Mononuclear cell (primary cell): Measurements from ENCODE around the gene DLGAP4. TPM values are rescaled to one million over a fixed set of nuclear protein-coding genes. Genes with fewer than 3 reads are reported as not detected.

Experiments
- H3K27me3 ChIP-seq: 2 replicates; pipeline ENCODE4 v1.6.0; 2011; ENCODE audit warnings: low read length, control low read depth; ENCODE audit not compliant: insufficient read depth
- H3K4me1 ChIP-seq: 2 replicates; pipeline ENCODE4 v1.5.1; 2011; ENCODE audit warnings: mild to moderate bottlenecking, low read length, control low read depth; ENCODE audit not compliant: insufficient read depth
- H3K4me3 ChIP-seq: 2 replicates; pipeline ENCODE4 v1.5.1; 2011; ENCODE audit warnings: mild to moderate bottlenecking, low read length, moderate library complexity
- H3K9me3 ChIP-seq: 2 replicates; pipeline ENCODE4 v1.5.1; 2011; ENCODE audit warnings: low read depth, mild to moderate bottlenecking, control low read depth, low read length
- total RNA-seq: library from RNA; depleted of rRNA; stranded (reverse); fragments of >200 nt; gene quantifications from one replicate; pipeline ENCODE4 v1.2.3, GENCODE V29; 2012

DLGAP4 gene
- total RNA-seq, 1 donor, result 10.5 TPM

DNA sequence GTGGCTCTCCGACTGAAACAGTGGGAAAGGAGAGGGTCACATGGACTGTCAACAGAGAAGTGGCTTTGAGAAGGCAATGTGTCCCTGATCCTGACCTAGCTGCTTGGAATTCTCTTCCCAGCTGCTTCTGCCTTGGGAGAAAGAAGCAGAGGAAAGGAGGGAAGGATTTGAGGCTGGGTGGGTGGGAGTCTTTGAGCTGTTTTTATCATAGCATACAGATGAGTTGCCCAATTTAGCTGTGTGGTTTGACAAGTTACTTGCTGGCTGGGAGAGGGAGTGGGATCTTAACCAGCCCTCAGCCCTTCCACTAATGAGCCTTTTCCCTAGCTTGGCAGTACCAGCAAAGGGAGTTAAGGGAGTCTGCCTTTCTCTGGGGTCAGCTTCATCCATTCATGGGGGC lies 184.1 kb downstream of the DLGAP4 start:
- Histone ChIP-seq H3K27me3 (no peaks in the 10 kb centered on the region), H3K4me1 (peaks cover 35% of the 10 kb centered on the region), H3K4me3 (no peak overlapping the region), H3K9me3 (no peaks in the 10 kb centered on the region)

DNA sequence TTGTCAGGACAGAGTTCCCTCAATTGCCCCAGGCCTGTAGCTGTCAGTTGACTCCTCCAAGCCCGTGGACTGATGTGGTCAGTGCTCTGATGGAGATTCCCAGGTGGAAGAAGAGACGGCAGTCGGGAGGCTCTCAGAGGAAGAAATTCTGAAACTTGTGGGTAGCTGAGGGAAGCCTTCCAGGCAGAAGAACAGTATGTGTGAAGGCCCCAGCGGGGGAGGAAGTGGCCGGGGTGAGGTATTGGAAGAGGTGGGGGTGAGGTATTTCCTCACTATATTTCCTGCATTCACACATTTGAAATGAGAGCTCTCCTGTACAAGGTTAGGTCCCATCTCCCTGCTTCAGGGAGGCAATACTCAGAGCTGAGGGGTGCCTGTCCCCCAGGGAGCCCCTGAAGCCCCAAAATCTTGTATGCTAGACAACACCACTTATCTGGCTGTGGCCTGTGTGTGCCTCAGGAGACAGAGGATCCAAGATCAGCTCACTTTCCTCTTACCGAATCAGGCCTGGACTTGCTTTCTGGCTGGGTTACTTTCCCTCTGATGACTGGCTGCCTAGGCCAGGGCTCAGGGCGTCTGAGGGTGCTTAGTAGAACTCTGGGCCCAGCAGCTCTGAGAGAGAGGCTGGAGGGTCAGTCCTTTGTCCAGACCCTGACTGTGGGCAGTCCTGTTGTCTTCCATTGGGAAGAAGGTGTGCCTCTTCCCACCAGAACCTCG lies 185.9 kb downstream of the DLGAP4 start:
- Histone ChIP-seq H3K9me3 (no peaks in the 10 kb centered on the region), H3K27me3 (no peaks in the 10 kb centered on the region), H3K4me3 (no peak overlapping the region), H3K4me1 (peaks cover 35% of the 10 kb centered on the region)

DNA sequence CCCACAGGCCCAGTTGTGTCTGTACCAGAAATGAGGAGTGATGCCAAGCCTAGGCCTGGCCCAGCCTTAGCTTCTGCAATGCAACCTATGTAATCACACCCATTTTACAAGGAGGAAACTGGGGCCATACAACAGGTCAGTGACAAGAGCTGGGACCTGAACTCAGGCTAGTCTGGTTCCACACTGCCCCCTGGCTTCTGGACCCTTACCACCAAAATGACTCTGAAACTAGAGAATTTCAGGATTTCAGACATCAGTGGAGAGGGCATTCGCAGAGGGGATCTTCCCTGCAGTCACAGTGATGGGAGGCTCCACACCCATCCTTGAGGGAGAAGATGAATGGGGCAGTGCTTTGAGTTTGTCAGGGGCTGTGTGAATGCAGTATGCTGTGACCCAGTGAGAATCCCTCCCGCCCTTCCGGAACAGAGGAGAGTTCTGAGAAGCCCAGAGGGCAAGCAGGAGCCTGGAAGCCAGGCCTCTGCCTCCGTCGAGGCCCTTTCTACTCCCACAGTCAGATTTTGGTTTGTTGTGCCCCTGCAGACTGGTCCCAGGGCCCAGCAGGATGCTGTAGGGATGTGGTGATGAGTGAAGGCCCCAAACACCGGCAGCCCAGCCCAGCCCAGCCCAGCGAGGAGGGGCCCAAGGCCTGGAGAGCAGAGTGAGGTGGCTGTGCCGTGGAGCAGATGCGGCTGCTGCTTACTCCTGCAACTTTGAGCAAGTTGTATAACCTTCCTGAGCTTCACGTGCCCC lies 187.1 kb downstream of the DLGAP4 start:
- Histone ChIP-seq H3K4me1 (peaks cover 35% of the 10 kb centered on the region), H3K4me3 (no peak overlapping the region), H3K9me3 (no peaks in the 10 kb centered on the region), H3K27me3 (no peaks in the 10 kb centered on the region)

DNA sequence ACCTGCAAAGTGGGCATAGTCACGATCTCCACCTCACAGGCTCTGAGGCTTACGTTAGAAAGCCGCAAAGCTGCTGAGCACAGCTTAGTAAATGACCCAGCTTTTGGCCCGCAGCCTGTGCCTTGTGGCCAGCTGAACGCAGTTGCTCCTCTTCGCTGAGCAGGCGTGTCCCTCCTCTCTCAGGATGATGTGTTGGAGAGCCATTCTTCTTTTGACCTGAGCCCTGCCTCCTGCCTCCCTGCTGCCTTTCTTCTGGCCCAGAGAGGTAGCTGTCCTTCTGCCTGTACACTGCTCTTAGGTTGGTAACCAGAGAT lies 187.6 kb downstream of the DLGAP4 start:
- Histone ChIP-seq H3K4me3 (no peak overlapping the region), H3K27me3 (no peaks in the 10 kb centered on the region), H3K4me1 (peaks cover 35% of the 10 kb centered on the region), H3K9me3 (no peaks in the 10 kb centered on the region)

DNA sequence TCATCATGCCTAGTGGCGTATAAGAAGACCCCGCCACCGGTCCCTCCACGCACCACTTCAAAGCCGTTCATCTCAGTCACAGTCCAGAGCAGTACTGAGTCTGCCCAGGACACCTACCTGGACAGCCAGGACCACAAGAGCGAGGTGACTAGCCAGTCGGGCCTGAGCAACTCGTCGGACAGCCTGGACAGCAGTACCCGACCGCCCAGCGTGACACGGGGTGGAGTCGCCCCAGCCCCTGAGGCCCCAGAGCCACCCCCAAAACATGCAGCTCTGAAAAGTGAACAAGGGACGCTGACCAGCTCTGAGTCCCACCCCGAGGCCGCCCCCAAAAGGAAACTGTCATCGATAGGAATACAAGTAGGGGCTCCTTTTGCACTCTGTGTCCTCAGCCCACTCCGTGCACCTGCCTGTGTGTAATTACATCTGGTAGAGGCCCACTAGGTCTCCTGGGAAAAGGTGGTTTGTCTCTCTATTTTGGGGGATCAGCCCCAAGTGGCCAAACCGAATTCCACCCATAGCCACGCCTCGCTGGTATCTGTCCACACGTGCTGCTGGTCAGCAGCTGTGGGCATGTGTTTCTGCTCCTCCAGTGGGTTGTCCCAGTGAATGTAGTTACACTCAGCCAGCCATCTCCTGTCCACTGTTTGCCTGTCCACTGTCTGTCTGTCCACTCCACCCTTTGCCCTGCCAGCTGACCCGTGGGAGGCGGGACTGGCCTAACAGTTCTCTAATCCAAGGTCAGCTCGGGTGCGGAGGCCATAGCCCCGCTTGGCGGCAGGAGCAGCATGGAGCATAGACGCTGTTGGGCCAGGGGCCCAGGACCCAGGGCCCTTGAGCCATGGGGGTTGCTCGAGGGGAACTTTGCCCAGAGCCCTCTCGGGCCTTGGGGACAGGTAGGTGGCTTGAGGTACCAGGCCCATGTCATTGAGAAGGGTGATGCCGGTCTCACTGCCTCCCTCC lies 190.8 kb downstream of the DLGAP4 start:
- Histone ChIP-seq H3K27me3 (no peaks in the 10 kb centered on the region), H3K4me3 (no peak overlapping the region), H3K4me1 (peaks cover 15% of the 10 kb centered on the region), H3K9me3 (no peaks in the 10 kb centered on the region)

DNA sequence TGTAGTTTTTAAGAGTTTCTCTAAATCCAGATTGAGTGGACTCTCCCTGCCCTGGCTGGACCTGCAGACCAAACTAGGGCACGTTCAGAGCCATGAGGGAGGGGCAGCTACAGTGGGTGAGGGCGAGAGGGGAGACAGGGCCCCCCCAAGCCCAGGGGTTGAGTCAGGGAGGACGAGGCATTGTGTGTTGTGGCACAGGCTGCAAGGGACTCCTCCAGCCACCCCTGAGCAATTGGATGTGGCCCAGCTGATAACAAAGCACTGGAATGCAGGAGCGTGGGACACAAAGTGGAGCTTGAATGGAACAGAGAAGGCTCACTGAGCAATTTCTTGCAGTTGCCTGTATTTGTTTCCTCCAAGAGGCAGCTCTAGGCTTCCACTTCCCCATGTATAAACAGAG lies 191.7 kb downstream of the DLGAP4 start:
- no peak overlapping the region for H3K4me3 ChIP-seq
- H3K4me1 ChIP-seq, result peaks cover 6% of the 10 kb centered on the region
- H3K27me3 ChIP-seq, result no peaks in the 10 kb centered on the region
- H3K9me3 ChIP-seq, result no peaks in the 10 kb centered on the region

DNA sequence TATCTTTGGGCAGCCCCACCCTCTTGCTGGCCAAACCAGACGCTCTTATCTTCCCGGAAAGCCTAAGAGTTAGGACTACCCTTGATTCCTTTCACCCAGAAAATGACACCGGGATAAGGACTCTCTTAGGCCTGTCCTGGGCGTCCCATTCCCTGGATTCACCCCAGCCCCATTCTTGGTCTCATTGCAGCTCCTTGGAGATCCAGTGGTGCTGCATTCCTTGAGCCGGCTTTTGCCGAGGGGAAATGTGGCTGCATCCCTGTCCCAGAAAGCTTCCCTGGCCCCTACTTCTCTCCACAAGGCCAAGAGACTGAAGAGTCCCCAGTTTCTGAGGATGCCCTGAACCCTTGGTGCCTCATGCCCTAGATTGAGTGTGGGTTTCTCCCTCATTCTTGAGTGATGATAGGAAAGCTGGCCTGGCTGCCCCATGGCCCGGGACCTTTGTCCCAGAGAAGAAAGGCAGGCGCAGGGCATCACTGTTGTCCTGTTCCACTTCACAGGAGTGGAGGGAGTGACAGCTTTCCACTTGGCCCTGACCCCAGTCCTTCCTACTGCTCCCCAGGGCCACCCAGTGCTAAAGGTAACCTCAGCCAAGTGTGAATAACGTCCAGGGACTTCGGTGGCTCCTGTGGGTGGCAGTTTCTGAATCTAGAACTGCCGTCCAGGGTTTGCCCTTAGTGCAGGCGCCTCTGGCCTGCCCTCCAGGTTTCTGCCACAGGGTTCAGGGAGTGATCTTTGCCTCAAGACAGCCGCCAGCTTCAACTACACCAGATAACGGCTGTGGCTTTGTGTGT lies 192.4 kb downstream of the DLGAP4 start:
- H3K27me3 ChIP-seq, result no peaks in the 10 kb centered on the region
- H3K4me1 ChIP-seq, result no peaks in the 10 kb centered on the region
- H3K9me3 ChIP-seq, result no peaks in the 10 kb centered on the region
- no peak overlapping the region for H3K4me3 ChIP-seq

DNA sequence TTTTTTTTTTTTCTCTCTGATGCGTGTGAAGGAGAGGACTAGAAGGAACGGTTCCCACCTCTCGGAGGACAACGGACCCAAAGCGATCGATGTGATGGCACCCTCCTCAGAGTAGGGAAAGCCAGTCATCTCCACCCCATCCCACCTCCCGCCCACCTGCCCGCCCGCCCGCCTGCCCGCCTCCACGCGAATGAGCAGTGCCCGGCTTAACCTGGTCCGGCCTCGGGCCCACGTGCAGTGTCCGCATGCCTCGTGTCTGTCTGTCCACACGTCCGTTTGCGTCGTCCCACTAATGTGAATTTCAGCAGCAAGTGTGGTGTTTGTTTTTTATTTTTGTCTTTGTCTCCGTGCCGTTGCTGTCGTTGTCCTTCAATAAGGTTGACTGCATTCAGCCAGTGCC lies 193.1 kb downstream of the DLGAP4 start:
- Histone ChIP-seq H3K9me3 (no peaks in the 10 kb centered on the region), H3K4me1 (no peaks in the 10 kb centered on the region), H3K27me3 (no peaks in the 10 kb centered on the region), H3K4me3 (no peak overlapping the region)

DNA sequence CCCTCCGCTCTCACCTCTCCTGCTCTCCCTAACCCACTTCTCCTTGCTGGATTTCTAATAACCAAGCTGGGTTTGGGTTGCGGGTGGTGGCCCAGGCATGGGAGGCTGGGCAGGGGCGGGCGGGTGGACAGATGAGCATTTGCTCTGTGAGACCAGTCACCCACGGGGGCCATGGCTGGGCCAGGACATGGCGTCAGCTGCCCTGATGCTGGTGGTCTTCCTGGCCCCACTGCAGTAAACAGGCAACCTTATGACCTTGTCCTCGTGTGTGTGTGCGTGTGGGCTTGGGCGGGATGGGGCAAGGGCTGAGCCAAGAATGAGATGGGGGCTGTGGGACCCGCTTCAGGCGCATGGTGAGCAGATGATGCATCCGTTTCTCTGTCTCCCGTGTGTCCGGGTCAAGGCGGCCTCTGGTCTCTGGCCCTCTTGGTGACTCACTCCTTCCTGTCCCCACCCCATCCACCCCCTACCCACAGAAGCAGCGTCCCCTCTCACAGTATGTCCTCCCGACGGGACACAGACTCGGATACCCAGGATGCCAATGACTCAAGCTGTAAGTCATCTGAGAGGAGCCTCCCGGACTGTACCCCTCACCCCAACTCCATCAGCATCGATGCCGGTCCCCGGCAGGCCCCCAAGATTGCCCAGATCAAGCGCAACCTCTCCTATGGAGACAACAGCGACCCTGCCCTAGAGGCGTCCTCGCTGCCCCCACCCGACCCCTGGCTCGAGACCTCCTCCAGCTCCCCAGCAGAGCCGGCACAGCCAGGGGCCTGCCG lies 193.8 kb downstream of the DLGAP4 start:
- no peaks in the 10 kb centered on the region for H3K27me3 ChIP-seq
- H3K9me3 ChIP-seq, result no peaks in the 10 kb centered on the region
- H3K4me1 ChIP-seq, result no peaks in the 10 kb centered on the region
- no peak overlapping the region for H3K4me3 ChIP-seq

DNA sequence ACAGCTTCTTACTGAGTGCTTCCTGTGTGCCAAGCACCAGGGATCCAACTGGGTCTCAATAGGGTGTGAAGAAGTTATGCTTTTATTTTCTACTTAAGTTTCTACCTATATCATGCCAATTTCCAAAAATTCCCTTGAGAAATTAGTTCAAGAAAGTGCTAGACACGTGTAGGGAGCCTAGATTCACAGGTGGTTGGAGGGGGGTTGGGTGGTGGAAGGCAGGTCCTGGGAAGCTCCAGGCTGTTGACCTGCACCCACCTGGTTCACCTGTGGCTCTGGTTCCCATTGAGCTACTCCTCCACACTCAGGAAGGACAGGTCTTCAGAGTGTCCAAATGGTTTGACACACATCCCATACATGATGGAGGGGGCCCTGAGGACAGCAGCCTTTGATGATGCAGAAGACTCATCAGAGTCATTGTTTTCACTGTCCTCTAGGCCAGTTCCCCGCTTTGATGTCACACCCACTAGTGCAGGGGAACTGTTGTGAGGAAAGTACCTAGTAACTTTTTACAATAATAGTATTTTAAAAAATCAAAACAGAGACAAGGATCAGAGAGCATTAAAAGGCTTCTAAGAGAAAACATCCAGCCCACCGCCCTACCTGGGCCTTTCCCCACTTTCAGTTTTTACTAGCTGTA lies 195.3 kb downstream of the DLGAP4 start:
- Histone ChIP-seq H3K27me3 (no peaks in the 10 kb centered on the region), H3K9me3 (no peaks in the 10 kb centered on the region), H3K4me3 (no peak overlapping the region), H3K4me1 (no peaks in the 10 kb centered on the region)

DNA sequence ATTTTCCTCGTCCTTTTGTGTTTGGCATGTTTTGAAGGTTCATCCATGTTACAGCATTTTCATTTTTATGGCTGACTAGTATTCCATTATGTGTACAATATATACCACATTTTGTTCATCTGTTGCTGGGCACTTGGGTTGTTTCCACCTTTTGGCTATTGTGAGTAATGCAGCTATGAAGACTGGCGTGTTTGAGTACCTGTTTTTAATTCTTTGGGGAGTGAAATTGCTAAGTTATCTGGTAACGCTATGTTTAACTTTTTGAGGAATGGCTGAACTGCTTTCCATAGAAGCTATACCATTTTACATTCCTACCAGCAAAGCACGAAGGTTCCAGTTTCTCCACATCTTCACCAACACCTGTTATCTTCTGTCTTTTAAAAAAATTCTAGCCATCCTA lies 198.2 kb downstream of the DLGAP4 start:
- Histone ChIP-seq H3K4me3 (no peak overlapping the region), H3K4me1 (no peaks in the 10 kb centered on the region), H3K9me3 (no peaks in the 10 kb centered on the region), H3K27me3 (no peaks in the 10 kb centered on the region)

DNA sequence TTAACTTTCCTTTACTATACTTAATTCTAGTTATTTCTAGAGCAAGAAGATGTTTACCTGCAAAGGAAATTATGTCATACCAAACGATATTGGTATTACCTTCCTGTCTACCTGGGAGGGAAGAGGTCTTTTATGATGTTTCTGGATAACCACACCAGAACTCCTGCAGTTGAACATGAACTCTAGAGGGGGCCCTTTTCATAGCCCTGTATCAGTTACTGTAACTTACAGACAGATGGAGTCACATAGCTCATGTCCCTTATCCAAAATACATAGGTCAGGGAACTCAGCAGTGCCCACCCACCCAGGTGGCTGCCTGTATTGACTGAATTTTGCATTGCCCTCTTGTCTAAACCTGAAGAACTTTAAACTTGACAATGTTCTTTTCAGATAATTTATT lies 200.1 kb downstream of the DLGAP4 start:
- no peaks in the 10 kb centered on the region for H3K27me3 ChIP-seq

DNA sequence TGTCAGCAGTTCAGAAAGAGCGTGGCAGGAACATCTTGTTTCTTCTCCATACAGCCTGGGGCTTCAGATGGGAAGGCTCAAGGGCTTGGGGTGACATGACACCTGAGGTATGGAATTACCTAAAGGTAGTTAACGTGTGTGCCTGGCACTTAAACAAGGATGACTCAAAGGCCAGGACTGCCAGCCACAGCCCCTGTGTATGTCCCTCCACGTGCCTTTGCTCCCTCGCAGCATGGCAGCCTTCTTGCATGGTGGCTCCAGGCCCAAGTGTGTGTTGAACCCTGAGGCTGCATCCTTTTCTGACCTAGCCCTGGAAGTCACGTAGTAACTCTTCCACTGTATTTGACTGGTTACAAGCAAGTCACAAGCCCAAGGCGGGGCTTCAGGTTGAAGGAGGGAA lies 201.6 kb downstream of the DLGAP4 start:
- Histone ChIP-seq H3K4me1 (no peaks in the 10 kb centered on the region), H3K4me3 (no peak overlapping the region), H3K27me3 (no peaks in the 10 kb centered on the region), H3K9me3 (no peaks in the 10 kb centered on the region)

More for the DNA sequence above, 200.1 kb downstream of the DLGAP4 start:
- no peak overlapping the region for H3K4me3 ChIP-seq
- no peaks in the 10 kb centered on the region for H3K9me3 ChIP-seq
- H3K4me1 ChIP-seq, result no peaks in the 10 kb centered on the region
